H9 (cell line): ENCODE results near the gene DAAM2. TPM values are rescaled to one million over a fixed set of nuclear protein-coding genes. Genes with fewer than 3 reads are reported as not detected.

Experiments
- DNase-seq: peaks from one replicate; pipeline ENCODE4 v3.0.0-alpha.2; 2017
- H2AFZ ChIP-seq: one replicate; pipeline ENCODE4 v1.6.1; 2013; ENCODE audit warnings: mild to moderate bottlenecking, low read length, control low read depth, moderate library complexity
- H2AK5ac ChIP-seq: 2 replicates; pipeline ENCODE4 v1.6.1; 2013; ENCODE audit warnings: low read length, control low read depth, mixed read lengths; ENCODE audit not compliant: insufficient read length
- H2BK120ac ChIP-seq: one replicate; pipeline ENCODE4 v1.6.1; 2013; ENCODE audit warnings: low read depth, mild to moderate bottlenecking, low read length, control low read depth, inconsistent platforms; ENCODE audit not compliant: poor library complexity, severe bottlenecking
- H2BK12ac ChIP-seq: 2 replicates; pipeline ENCODE4 v1.6.1; 2013; ENCODE audit warnings: low read length, control low read depth, mixed read lengths, low read depth; ENCODE audit not compliant: insufficient read length
- H2BK15ac ChIP-seq: 2 replicates; pipeline ENCODE4 v1.6.1; 2013; ENCODE audit warnings: low read depth, low read length, control low read depth
- H2BK20ac ChIP-seq: one replicate; pipeline ENCODE4 v1.6.1; 2013; ENCODE audit warnings: low read depth, mild to moderate bottlenecking, low read length, control low read depth, inconsistent platforms; ENCODE audit not compliant: poor library complexity, severe bottlenecking
- H2BK5ac ChIP-seq: 2 replicates; pipeline ENCODE4 v1.6.1; 2013; ENCODE audit warnings: low read length, control low read depth, mixed read lengths; ENCODE audit not compliant: insufficient read length
- H3K14ac ChIP-seq: 2 replicates; pipeline ENCODE4 v1.6.1; 2013; ENCODE audit warnings: low read length, control low read depth; ENCODE audit not compliant: insufficient read depth
- H3K18ac ChIP-seq: 2 replicates; pipeline ENCODE4 v1.6.1; 2013; ENCODE audit warnings: low read depth, mild to moderate bottlenecking, mixed read lengths, low read length, control low read depth; ENCODE audit not compliant: insufficient read length
- H3K23ac ChIP-seq: 2 replicates; pipeline ENCODE4 v1.6.1; 2013; ENCODE audit warnings: low read length, control low read depth, mixed read lengths, low read depth; ENCODE audit not compliant: insufficient read length
- H3K23me2 ChIP-seq: 2 replicates; pipeline ENCODE4 v1.6.1; 2013; ENCODE audit warnings: low read depth, mild to moderate bottlenecking, mixed read lengths, low read length, control low read depth; ENCODE audit not compliant: insufficient read length, poor library complexity, severe bottlenecking
- H3K27ac ChIP-seq: 2 replicates; pipeline ENCODE4 v1.5.1; 2013; ENCODE audit warnings: low read length, control low read depth, mixed read lengths, low read depth; ENCODE audit not compliant: insufficient read length
- H3K27me3 ChIP-seq: 2 replicates; pipeline ENCODE4 v1.6.1; 2013; ENCODE audit warnings: low read length, control low read depth, inconsistent platforms; ENCODE audit not compliant: insufficient read depth
- H3K4ac ChIP-seq: 2 replicates; pipeline ENCODE4 v1.6.1; 2013; ENCODE audit warnings: low read depth, mild to moderate bottlenecking, control low read depth, inconsistent platforms, low read length, moderate library complexity
- H3K4me1 ChIP-seq: 2 replicates; pipeline ENCODE4 v1.6.1; 2013; ENCODE audit warnings: low read length, control low read depth, inconsistent platforms; ENCODE audit not compliant: insufficient read depth
- H3K4me2 ChIP-seq: 2 replicates; pipeline ENCODE4 v1.6.1; 2013; ENCODE audit warnings: low read length, control low read depth, mixed read lengths; ENCODE audit not compliant: insufficient read length, insufficient read depth
- H3K56ac ChIP-seq: 2 replicates; pipeline ENCODE4 v1.6.1; 2013; ENCODE audit warnings: low read depth, mild to moderate bottlenecking, mixed read lengths, low read length, control low read depth; ENCODE audit not compliant: insufficient read length
- H3K79me1 ChIP-seq: 2 replicates; pipeline ENCODE4 v1.6.1; 2013; ENCODE audit warnings: low read depth, mild to moderate bottlenecking, moderate library complexity, low read length, control low read depth, inconsistent platforms; ENCODE audit not compliant: insufficient read depth, poor library complexity, severe bottlenecking
- H3K79me2 ChIP-seq: 2 replicates; pipeline ENCODE4 v1.6.1; 2013; ENCODE audit warnings: low read length, control low read depth, inconsistent platforms; ENCODE audit not compliant: insufficient read depth
- H3K9ac ChIP-seq: 2 replicates; pipeline ENCODE4 v1.6.1; 2013; ENCODE audit warnings: low read length, control low read depth, mixed read lengths; ENCODE audit not compliant: insufficient read length; ENCODE audit errors: extremely low read depth
- H3K9me3 ChIP-seq: one replicate; pipeline ENCODE4 v1.6.1; 2013; ENCODE audit warnings: low read depth, low read length, inconsistent platforms; ENCODE audit not compliant: control insufficient read depth
- H3T11ph ChIP-seq: one replicate; pipeline ENCODE4 v1.6.1; 2013; ENCODE audit warnings: mild to moderate bottlenecking, low read length, control low read depth, inconsistent platforms
- H4K20me1 ChIP-seq: one replicate; pipeline ENCODE4 v1.6.1; 2013; ENCODE audit not compliant: control insufficient read depth, insufficient read length, insufficient read depth
- H4K5ac ChIP-seq: 2 replicates; pipeline ENCODE4 v1.6.1; 2013; ENCODE audit warnings: low read depth, mild to moderate bottlenecking, mixed read lengths, low read length, control low read depth; ENCODE audit not compliant: insufficient read length
- H4K8ac ChIP-seq: replicated peaks from 2 replicates; pipeline ENCODE4 v1.6.1; 2013; ENCODE audit warnings: low read length, control low read depth, mixed read lengths, low read depth; ENCODE audit not compliant: insufficient read length
- H4K91ac ChIP-seq: 2 replicates; pipeline ENCODE4 v1.6.1; 2013; ENCODE audit warnings: low read depth, mild to moderate bottlenecking, moderate library complexity, mixed read lengths, low read length, control low read depth; ENCODE audit not compliant: insufficient read length
- H3K27ac Mint-ChIP-seq, 3 experiments: 2 replicates in 2 of 3; 3 replicates in 1 of 3; pipeline ENCODE4 v1.8.0; 2020 to 2021; ENCODE audit warnings: mixed read lengths in 3 of 3, mild to moderate bottlenecking in 1 of 3, moderate library complexity in 1 of 3
- H3K27me3 Mint-ChIP-seq: 2 replicates; pipeline ENCODE4 v1.8.0; 2021; ENCODE audit warnings: low read depth, mild to moderate bottlenecking, moderate library complexity, mixed read lengths
- H3K36me3 Mint-ChIP-seq, 3 experiments: 2 replicates in 2 of 3; 3 replicates in 1 of 3; pipeline ENCODE4 v1.8.0; 2020 to 2021; ENCODE audit warnings: low read depth in 3 of 3, mixed read lengths in 3 of 3; ENCODE audit not compliant: insufficient read depth in 1 of 3
- H3K4me1 Mint-ChIP-seq, 2 experiments: 2 replicates each; pipeline ENCODE4 v1.8.0; 2020; ENCODE audit warnings: mixed read lengths in 2 of 2
- H3K4me3 Mint-ChIP-seq, 2 experiments: 2 replicates in 1 of 2; 3 replicates in 1 of 2; pipeline ENCODE4 v1.8.0; 2020 to 2021; ENCODE audit warnings: mild to moderate bottlenecking in 2 of 2, mixed read lengths in 2 of 2, moderate library complexity in 1 of 2
- H3K9me3 Mint-ChIP-seq, 2 experiments: 2 replicates in 1 of 2; 3 replicates in 1 of 2; pipeline ENCODE4 v1.8.0; 2020; ENCODE audit warnings: mild to moderate bottlenecking in 2 of 2, mixed read lengths in 2 of 2, moderate library complexity in 1 of 2
- CTCF ChIP-seq: fragments of 200-600 bp; sonication (generic); conservative IDR thresholded peaks from 3 replicates; pipeline ENCODE4 v1.8.0; 2021; ENCODE audit warnings: antibody characterized with exemption, mild to moderate bottlenecking
- WGBS: extraction: QIAGEN DNeasy Blood & Tissue Kit; methylation state at CpG from one replicate; pipeline ENCODE4 v1.1.7; 2013; ENCODE audit warnings: missing lambda C conversion rate, low lambda C conversion rate, mixed read lengths; ENCODE audit not compliant: insufficient read length; ENCODE audit errors: extremely low coverage; 5-methylcytosine and 5-hydroxymethylcytosine counted together
- total RNA-seq: library from RNA; stranded (reverse); gene quantifications from 2 replicates; pipeline ENCODE4 v1.2.1, GENCODE V29; 2021

Gene DAAM2
- total RNA-seq, 1 experiment from 2014 or later: 1.1 TPM

- Histone ChIP-seq H3K23ac (no peak overlapping the region), H3K9me3 (no peaks in the 10 kb centered on the region), H3K9ac (no peak overlapping the region), H2BK5ac (no peak overlapping the region), H3K56ac (no peak overlapping the region), H2BK120ac (no peak overlapping the region), H4K20me1 (no peaks in the 10 kb centered on the region), H2BK12ac (no peak overlapping the region), H2BK15ac (no peak overlapping the region), H4K5ac (no peak overlapping the region), H3K23me2 (no peaks in the 10 kb centered on the region), H3K4me2 (no peak overlapping the region), H3K18ac (no peak overlapping the region), H4K91ac (no peak overlapping the region), H3K4ac (no peak overlapping the region), H3K14ac (no peak overlapping the region), H3K79me1 (no peaks in the 10 kb centered on the region), H3K27ac (no peak overlapping the region), H2AK5ac (no peak overlapping the region), H4K8ac (no peak overlapping the region), H2AFZ (no peak overlapping the region), H2BK20ac (no peak overlapping the region), H3K27me3 (no peaks in the 10 kb centered on the region), H3T11ph (no peak overlapping the region), H3K79me2 (no peaks in the 10 kb centered on the region), H3K4me1 (no peaks in the 10 kb centered on the region)
- Mint-ChIP-seq H3K4me1 (peaks cover 3 to 9% of the 10 kb centered on the region in 2 experiments; a peak in 2 of 4 replicates), H3K27me3 (peaks cover 2% of the 10 kb centered on the region), H3K27ac (no peak overlapping the region; a peak in 1 of 7 replicates), H3K9me3 (no peaks in the 10 kb centered on the region; a peak in 1 of 5 replicates), H3K4me3 (no peak overlapping the region), H3K36me3 (no peaks in the 10 kb centered on the region; a peak in 1 of 7 replicates)
- TF ChIP-seq CTCF: no peak
- no peak for DNase-seq
- WGBS: no CpG with 5 or more reads among the region's 5 CpGs
Measured at GRCh38 chr6:39884696-39885095, 92.5 kb downstream of the DAAM2 start.
